ENCODE results near the gene CNPY1.

The CNPY1 gene

DNA sequence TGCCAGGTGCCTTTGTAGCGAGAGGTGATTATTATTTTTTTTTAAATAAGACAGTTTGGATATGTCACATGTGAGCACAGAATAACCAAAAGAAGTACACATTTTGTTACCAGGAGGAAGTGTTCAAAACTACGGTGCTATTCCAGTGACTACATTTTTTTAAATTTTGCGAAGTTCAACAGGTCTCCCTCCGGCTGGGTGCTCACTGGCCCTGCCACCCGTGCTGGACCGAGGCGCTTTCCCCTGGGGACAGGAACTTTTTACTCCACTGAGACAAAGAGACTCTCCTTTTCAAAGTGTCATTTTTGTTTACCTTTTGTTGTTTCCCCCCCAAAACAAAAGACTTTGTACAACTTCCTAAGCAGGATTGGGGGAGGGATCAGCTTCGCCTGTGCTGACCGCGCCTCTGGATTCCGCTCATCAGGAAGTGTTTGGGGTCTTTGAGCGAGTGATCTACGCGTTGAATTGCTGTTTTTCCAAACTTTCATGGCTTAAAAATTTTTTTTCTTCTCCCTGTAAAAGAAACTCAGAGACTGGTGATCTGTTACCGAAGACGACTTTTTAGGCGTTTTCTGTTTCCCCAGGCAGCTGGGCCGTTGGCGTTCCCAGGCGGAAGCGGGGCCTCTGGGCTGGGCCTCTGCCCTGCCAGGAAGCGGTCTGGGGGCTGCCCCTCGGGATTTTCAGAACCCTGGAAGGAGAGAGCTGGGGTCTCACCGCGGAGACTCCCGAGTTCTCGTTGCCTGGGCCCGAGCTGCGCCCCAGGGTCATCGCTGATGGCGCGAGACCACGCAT lies 81.2 kb downstream of the CNPY1 start:
- Histone ChIP-seq H2AK5ac (ENCODE audit: low read length, severe bottlenecking) (no peak overlapping the region), H3K9ac (ENCODE audit: low read length) (no peak overlapping the region), H3K27me3 (ENCODE audit: control insufficient read depth in 1 of 2, insufficient read depth in 1 of 2, low read length in 2 of 2) (peaks cover 94 to 98% of the 10 kb centered on the region in 2 experiments), H3K4me3 (ENCODE audit: insufficient read depth in 1 of 2, low read depth in 1 of 2, low read length in 2 of 2) (no peak overlapping the region), H2BK15ac (ENCODE audit: low read depth, poor library complexity, severe bottlenecking) (no peak overlapping the region), H2BK12ac (ENCODE audit: low read length in 2 of 2) (no peak overlapping the region), H3K18ac (ENCODE audit: low read depth in 1 of 2, low read length in 2 of 2) (no peak overlapping the region), H3K23ac (ENCODE audit: low read length in 2 of 2) (no peak overlapping the region), H2BK120ac (ENCODE audit: low read depth, low read length) (no peak overlapping the region), H3K36me3 (ENCODE audit: control insufficient read depth in 1 of 2, insufficient read depth in 2 of 2, low read depth in 1 of 2, low read length in 2 of 2) (no peaks in the 10 kb centered on the region), H4K8ac (ENCODE audit: low read length) (no peak overlapping the region), H3K14ac (ENCODE audit: low read length in 2 of 2) (no peak overlapping the region), H3K9me3 (ENCODE audit: control insufficient read depth, low read length) (peaks cover 4% of the 10 kb centered on the region), H4K91ac (ENCODE audit: low read length) (no peak overlapping the region), H3K27ac (ENCODE audit: low read length, poor library complexity, severe bottlenecking) (no peak overlapping the region), H3K4me2 (ENCODE audit: low read length, poor library complexity, severe bottlenecking) (no peak overlapping the region), H3K79me1 (replicated peaks; ENCODE audit: low read length, poor library complexity, severe bottlenecking) (no peaks in the 10 kb centered on the region), H2AFZ (ENCODE audit: low read depth, low read length) (no peak overlapping the region), H3K4ac (ENCODE audit: low read depth in 1 of 2, low read length in 2 of 2) (no peak overlapping the region), H3K4me1 (ENCODE audit: control insufficient read depth, insufficient read depth, low read depth, low read length) (peaks cover 27% of the 10 kb centered on the region), H2BK5ac (ENCODE audit: low read depth, low read length, poor library complexity, severe bottlenecking) (no peak overlapping the region)
- DNase-seq: no peak
- WGBS: 8% methylated on average over 29 of the region's 33 CpGs

DNA sequence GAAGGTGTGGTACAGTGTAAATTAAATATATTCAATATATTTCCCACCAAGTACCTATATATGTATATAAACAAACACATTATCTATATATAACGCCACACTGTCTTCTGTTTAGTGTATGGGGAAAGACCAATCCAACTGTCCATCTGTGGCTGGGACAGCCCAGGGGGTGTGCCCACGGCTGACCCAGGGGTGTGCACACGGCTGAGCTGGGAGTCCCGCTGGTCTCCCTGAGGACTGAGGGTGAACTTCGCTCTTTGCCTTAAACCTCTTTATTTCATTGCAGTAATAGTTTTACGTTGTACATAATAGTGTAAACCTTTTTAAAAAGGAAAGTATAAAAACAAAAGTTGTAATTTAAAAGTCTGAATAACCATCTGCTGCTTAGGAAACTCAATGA lies 82.2 kb downstream of the CNPY1 start:
- H4K8ac ChIP-seq (ENCODE audit: low read length): no peak overlapping the region
- no peak overlapping the region for H3K14ac ChIP-seq (ENCODE audit: low read length in 2 of 2)
- H3K27me3 ChIP-seq (ENCODE audit: control insufficient read depth in 1 of 2, insufficient read depth in 1 of 2, low read length in 2 of 2): peaks cover 94 to 98% of the 10 kb centered on the region in 2 experiments
- no peak overlapping the region for H3K27ac ChIP-seq (ENCODE audit: low read length, poor library complexity, severe bottlenecking)
- no peaks in the 10 kb centered on the region for H3K9me3 ChIP-seq (ENCODE audit: control insufficient read depth, low read length)
- no peak overlapping the region for H3K4ac ChIP-seq (ENCODE audit: low read depth in 1 of 2, low read length in 2 of 2)
- H4K91ac ChIP-seq (ENCODE audit: low read length): no peak overlapping the region
- no peaks in the 10 kb centered on the region for H3K79me1 ChIP-seq (replicated peaks; ENCODE audit: low read length, poor library complexity, severe bottlenecking)
- no peak overlapping the region for H2AK5ac ChIP-seq (ENCODE audit: low read length, severe bottlenecking)
- no peaks in the 10 kb centered on the region for H3K36me3 ChIP-seq (ENCODE audit: control insufficient read depth in 1 of 2, insufficient read depth in 2 of 2, low read depth in 1 of 2, low read length in 2 of 2)
- WGBS: 19% methylated on average over 4 of the region's 6 CpGs
- no peak overlapping the region for H2BK15ac ChIP-seq (ENCODE audit: low read depth, poor library complexity, severe bottlenecking)
- H2BK12ac ChIP-seq (ENCODE audit: low read length in 2 of 2): no peak overlapping the region
- H2AFZ ChIP-seq (ENCODE audit: low read depth, low read length): no peak overlapping the region
- no peak overlapping the region for H2BK5ac ChIP-seq (ENCODE audit: low read depth, low read length, poor library complexity, severe bottlenecking)
- H3K4me2 ChIP-seq (ENCODE audit: low read length, poor library complexity, severe bottlenecking): no peak overlapping the region
- H3K4me1 ChIP-seq (ENCODE audit: control insufficient read depth, insufficient read depth, low read depth, low read length): peaks cover 28% of the 10 kb centered on the region
- H2BK120ac ChIP-seq (ENCODE audit: low read depth, low read length): no peak overlapping the region
- no peak overlapping the region for H3K9ac ChIP-seq (ENCODE audit: low read length)
- no peak for DNase-seq
- H3K18ac ChIP-seq (ENCODE audit: low read depth in 1 of 2, low read length in 2 of 2): no peak overlapping the region
- no peak overlapping the region for H3K23ac ChIP-seq (ENCODE audit: low read length in 2 of 2)
- H3K4me3 ChIP-seq (ENCODE audit: insufficient read depth in 1 of 2, low read depth in 1 of 2, low read length in 2 of 2): no peak overlapping the region

DNA sequence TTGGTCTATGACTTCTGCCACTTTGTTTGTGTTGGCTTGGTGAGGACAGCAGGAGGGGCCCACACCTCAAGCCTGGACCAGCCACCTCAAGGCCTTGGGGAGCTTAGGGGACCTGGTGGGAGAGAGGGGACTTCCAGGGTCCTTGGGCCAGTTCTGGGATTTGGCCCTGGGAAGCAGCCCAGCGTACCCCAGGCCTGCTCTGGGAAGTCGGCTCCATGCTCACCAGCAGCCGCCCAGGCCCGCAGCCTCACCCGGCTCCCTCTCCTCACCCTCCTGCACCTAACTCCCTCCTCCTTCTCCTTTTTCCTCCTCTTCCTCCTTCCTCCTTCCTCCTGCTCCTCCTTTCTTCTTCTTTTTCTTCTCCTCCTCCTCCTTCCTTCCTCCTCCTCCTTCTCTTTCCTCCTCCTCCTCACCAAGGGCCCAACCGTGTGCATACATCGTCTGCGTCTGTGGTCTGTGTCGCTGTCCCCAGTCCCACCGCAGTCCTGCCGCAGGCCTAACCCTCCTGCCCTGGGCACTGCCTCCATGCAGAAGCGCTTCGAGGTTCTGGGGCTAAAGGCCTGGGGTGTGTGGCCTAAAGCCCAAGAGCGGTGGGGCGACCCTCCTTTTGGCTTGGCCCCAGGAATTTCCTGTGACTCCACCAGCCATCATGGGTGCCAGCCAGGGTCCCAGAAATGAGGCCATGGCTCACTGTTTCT lies 83.1 kb downstream of the CNPY1 start:
- Histone ChIP-seq H2BK12ac (ENCODE audit: low read length in 2 of 2) (no peak overlapping the region), H2AFZ (ENCODE audit: low read depth, low read length) (no peak overlapping the region), H3K27me3 (ENCODE audit: control insufficient read depth in 1 of 2, insufficient read depth in 1 of 2, low read length in 2 of 2) (peaks cover 89 to 95% of the 10 kb centered on the region in 2 experiments), H3K4ac (ENCODE audit: low read depth in 1 of 2, low read length in 2 of 2) (no peak overlapping the region), H3K4me3 (ENCODE audit: insufficient read depth in 1 of 2, low read depth in 1 of 2, low read length in 2 of 2) (no peak overlapping the region), H3K18ac (ENCODE audit: low read depth in 1 of 2, low read length in 2 of 2) (no peak overlapping the region), H3K9me3 (ENCODE audit: control insufficient read depth, low read length) (no peaks in the 10 kb centered on the region), H2BK120ac (ENCODE audit: low read depth, low read length) (no peak overlapping the region), H3K27ac (ENCODE audit: low read length, poor library complexity, severe bottlenecking) (no peak overlapping the region), H3K23ac (ENCODE audit: low read length in 2 of 2) (no peak overlapping the region), H2AK5ac (ENCODE audit: low read length, severe bottlenecking) (no peak overlapping the region), H3K9ac (ENCODE audit: low read length) (no peak overlapping the region), H3K14ac (ENCODE audit: low read length in 2 of 2) (no peak overlapping the region), H3K4me1 (ENCODE audit: control insufficient read depth, insufficient read depth, low read depth, low read length) (peaks cover 33% of the 10 kb centered on the region), H2BK15ac (ENCODE audit: low read depth, poor library complexity, severe bottlenecking) (no peak overlapping the region), H2BK5ac (ENCODE audit: low read depth, low read length, poor library complexity, severe bottlenecking) (no peak overlapping the region), H3K36me3 (ENCODE audit: control insufficient read depth in 1 of 2, insufficient read depth in 2 of 2, low read depth in 1 of 2, low read length in 2 of 2) (no peaks in the 10 kb centered on the region), H4K8ac (ENCODE audit: low read length) (no peak overlapping the region), H3K79me1 (replicated peaks; ENCODE audit: low read length, poor library complexity, severe bottlenecking) (no peaks in the 10 kb centered on the region), H3K4me2 (ENCODE audit: low read length, poor library complexity, severe bottlenecking) (no peak overlapping the region), H4K91ac (ENCODE audit: low read length) (no peak overlapping the region)
- under 1% methylated on average over 15 of the region's 15 CpGs for WGBS
- no peak for DNase-seq

DNA sequence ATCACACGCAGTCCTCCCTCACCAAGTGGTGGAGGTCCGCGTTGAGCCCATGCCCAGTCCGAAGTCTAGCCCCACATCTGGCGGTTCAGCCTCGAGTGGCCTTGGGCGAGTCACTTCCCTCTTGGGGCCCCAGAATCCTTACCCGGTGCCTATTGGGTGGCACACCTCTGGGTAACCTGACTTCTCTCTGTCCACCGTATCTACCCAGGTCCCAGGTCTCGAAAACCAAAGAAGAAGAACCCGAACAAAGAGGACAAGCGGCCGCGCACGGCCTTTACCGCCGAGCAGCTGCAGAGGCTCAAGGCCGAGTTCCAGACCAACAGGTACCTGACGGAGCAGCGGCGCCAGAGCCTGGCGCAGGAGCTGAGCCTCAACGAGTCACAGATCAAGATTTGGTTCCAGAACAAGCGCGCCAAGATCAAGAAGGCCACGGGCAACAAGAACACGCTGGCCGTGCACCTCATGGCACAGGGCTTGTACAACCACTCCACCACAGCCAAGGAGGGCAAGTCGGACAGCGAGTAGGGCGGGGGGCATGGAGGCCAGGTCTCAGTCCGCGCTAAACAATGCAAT lies 84.1 kb downstream of the CNPY1 start:
- Histone ChIP-seq H3K9ac (ENCODE audit: low read length) (no peak overlapping the region), H3K79me1 (replicated peaks; ENCODE audit: low read length, poor library complexity, severe bottlenecking) (no peaks in the 10 kb centered on the region), H3K9me3 (ENCODE audit: control insufficient read depth, low read length) (no peaks in the 10 kb centered on the region), H2AK5ac (ENCODE audit: low read length, severe bottlenecking) (no peak overlapping the region), H3K4ac (ENCODE audit: low read depth in 1 of 2, low read length in 2 of 2) (no peak overlapping the region), H2BK12ac (ENCODE audit: low read length in 2 of 2) (no peak overlapping the region), H2AFZ (ENCODE audit: low read depth, low read length) (no peak overlapping the region), H3K14ac (ENCODE audit: low read length in 2 of 2) (no peak overlapping the region), H3K4me1 (ENCODE audit: control insufficient read depth, insufficient read depth, low read depth, low read length) (peaks cover 33% of the 10 kb centered on the region), H3K27ac (ENCODE audit: low read length, poor library complexity, severe bottlenecking) (no peak overlapping the region), H3K4me2 (ENCODE audit: low read length, poor library complexity, severe bottlenecking) (no peak overlapping the region), H3K36me3 (ENCODE audit: control insufficient read depth in 1 of 2, insufficient read depth in 2 of 2, low read depth in 1 of 2, low read length in 2 of 2) (no peaks in the 10 kb centered on the region), H3K18ac (ENCODE audit: low read depth in 1 of 2, low read length in 2 of 2) (no peak overlapping the region), H3K4me3 (ENCODE audit: insufficient read depth in 1 of 2, low read depth in 1 of 2, low read length in 2 of 2) (no peak overlapping the region), H3K27me3 (ENCODE audit: control insufficient read depth in 1 of 2, insufficient read depth in 1 of 2, low read length in 2 of 2) (peaks cover 79 to 92% of the 10 kb centered on the region in 2 experiments), H2BK5ac (ENCODE audit: low read depth, low read length, poor library complexity, severe bottlenecking) (no peak overlapping the region), H4K8ac (ENCODE audit: low read length) (no peak overlapping the region), H3K23ac (ENCODE audit: low read length in 2 of 2) (no peak overlapping the region), H2BK120ac (ENCODE audit: low read depth, low read length) (no peak overlapping the region), H4K91ac (ENCODE audit: low read length) (no peak overlapping the region), H2BK15ac (ENCODE audit: low read depth, poor library complexity, severe bottlenecking) (no peak overlapping the region)
- WGBS: 9% methylated on average over 29 of the region's 33 CpGs
- no peak for DNase-seq

All from mesenchymal stem cell (in vitro differentiated cells and primary cell).